ENCODE results near the gene BAZ2B. TPM values are rescaled to one million over a fixed set of nuclear protein-coding genes. Genes with fewer than 3 reads are reported as not detected.
"Not testable (repeated sequence)": the region's sequence is repeated elsewhere in the genome, so short reads cannot be mapped to it uniquely, and the experiment has no call there.

BAZ2B gene
- total RNA-seq, 3 donors from 2014 or later = 58.9 to 98.1 (median 72.5) TPM

- H3K4me3 ChIP-seq = no peak overlapping the region
- H3K36me3 ChIP-seq (ENCODE audit: low read depth) = no peaks in the 10 kb centered on the region
- DNase-seq (no peak), ATAC-seq (no peak)
- H3K4me1 ChIP-seq (ENCODE audit: low read depth) = no peaks in the 10 kb centered on the region
- H3K9me3 ChIP-seq = peaks cover 10% of the 10 kb centered on the region
- TF ChIP-seq CTCF (IDR thresholded peaks at IDR 0.05) = no peak
- intact Hi-C loops (cut with DNase I, micrococcal nuclease) = no loop called here
Measured at GRCh38 chr2:159542101-159542500, 74.2 kb downstream of the BAZ2B start.

GRCh38 chr2:159539701-159540100, 76.6 kb downstream of the BAZ2B start:
- no peak for TF ChIP-seq CTCF (IDR thresholded peaks at IDR 0.05)
- DNase-seq = no peak
- H3K4me3 ChIP-seq = no peak overlapping the region
- H3K36me3 ChIP-seq (ENCODE audit: low read depth) = no peaks in the 10 kb centered on the region
- H3K9me3 ChIP-seq = peaks cover 10% of the 10 kb centered on the region
- no peaks in the 10 kb centered on the region for H3K4me1 ChIP-seq (ENCODE audit: low read depth)
- intact Hi-C loops (cut with DNase I, micrococcal nuclease) = no loop called here
- no peak for ATAC-seq

GRCh38 chr2:159538801-159539200, 77.5 kb downstream of the BAZ2B start:
- peaks cover 10% of the 10 kb centered on the region for H3K9me3 ChIP-seq
- no peaks in the 10 kb centered on the region for H3K36me3 ChIP-seq (ENCODE audit: low read depth)
- TF ChIP-seq CTCF (IDR thresholded peaks at IDR 0.05) = no peak
- no peak overlapping the region for H3K4me3 ChIP-seq
- H3K4me1 ChIP-seq (ENCODE audit: low read depth) = no peaks in the 10 kb centered on the region
- no peak for DNase-seq
- intact Hi-C loops (cut with DNase I, micrococcal nuclease) = no loop called here
- ATAC-seq = no peak

- intact Hi-C loops (cut with DNase I, micrococcal nuclease); H3K4me3 ChIP-seq; DNase-seq; H3K4me1 ChIP-seq (ENCODE audit: low read depth); H3K9me3 ChIP-seq; H3K36me3 ChIP-seq (ENCODE audit: low read depth); ATAC-seq: not testable (repeated sequence)
Measured at GRCh38 chr2:159535261-159535660, 81.1 kb downstream of the BAZ2B start.

- intact Hi-C loops (cut with DNase I, micrococcal nuclease) = no loop called here
- DNase-seq (no peak), ATAC-seq (no peak)
- H3K4me3 ChIP-seq = no peak overlapping the region
- no peaks in the 10 kb centered on the region for H3K4me1 ChIP-seq (ENCODE audit: low read depth)
- no peaks in the 10 kb centered on the region for H3K36me3 ChIP-seq (ENCODE audit: low read depth)
- no peaks in the 10 kb centered on the region for H3K9me3 ChIP-seq
- TF ChIP-seq CTCF (IDR thresholded peaks at IDR 0.05) = no peak
Measured at GRCh38 chr2:159531475-159531874, 84.9 kb downstream of the BAZ2B start.

GRCh38 chr2:159526433-159526832, 89.9 kb downstream of the BAZ2B start:
- TF ChIP-seq CTCF (IDR thresholded peaks at IDR 0.05) = no peak
- intact Hi-C loops (cut with DNase I, micrococcal nuclease) = no loop called here
- H3K4me3 ChIP-seq = no peak overlapping the region
- H3K36me3 ChIP-seq (ENCODE audit: low read depth) = no peaks in the 10 kb centered on the region
- no peak for ATAC-seq
- no peaks in the 10 kb centered on the region for H3K9me3 ChIP-seq
- no peaks in the 10 kb centered on the region for H3K4me1 ChIP-seq (ENCODE audit: low read depth)
- no peak for DNase-seq
